GM23338 (cell line): ENCODE results near the gene LPIN1. TPM values are rescaled to one million over a fixed set of nuclear protein-coding genes. Genes with fewer than 3 reads are reported as not detected.

Experiments used
- ATAC-seq: fragments of 200-7000 bp; cut with Tn5 transposase; 3 replicates; pipeline ENCODE4 v1.9.1; 2020
- DNase-seq: peaks from one replicate; pipeline ENCODE4 v3.0.0-alpha.2; 2015; ENCODE audit warnings: low spot score
- H2AFZ ChIP-seq: fragments of 200-600 bp; sonication (generic); 2 replicates; pipeline ENCODE4 v1.8.0; 2016; ENCODE audit warnings: antibody characterized with exemption, mild to moderate bottlenecking, moderate library complexity
- H3F3A ChIP-seq: fragments of 200-600 bp; sonication (generic); replicated peaks from 2 replicates; pipeline ENCODE4 v1.8.0; 2017; ENCODE audit warnings: antibody characterized with exemption, mixed run types, low read depth
- H3K27ac ChIP-seq: fragments of 200-600 bp; sonication (generic); 2 replicates; pipeline ENCODE4 v1.6.1; 2016; ENCODE audit warnings: low read depth
- H3K27me3 ChIP-seq: fragments of 200-600 bp; sonication (generic); 2 replicates; pipeline ENCODE4 v1.8.0; 2016; ENCODE audit warnings: mild to moderate bottlenecking, mixed run types, moderate library complexity; ENCODE audit not compliant: insufficient read depth
- H3K36me3 ChIP-seq: fragments of 200-600 bp; sonication (generic); 2 replicates; pipeline ENCODE4 v1.8.0; 2016; ENCODE audit warnings: mild to moderate bottlenecking; ENCODE audit not compliant: insufficient read depth
- H3K4me1 ChIP-seq: fragments of 200-600 bp; sonication (generic); 2 replicates; pipeline ENCODE4 v1.8.0; 2016; ENCODE audit warnings: mild to moderate bottlenecking, moderate library complexity; ENCODE audit not compliant: insufficient read depth
- H3K4me2 ChIP-seq: fragments of 200-600 bp; sonication (generic); 2 replicates; pipeline ENCODE4 v1.7.1; 2017; ENCODE audit warnings: mixed run types
- H3K4me3 ChIP-seq: fragments of 200-600 bp; sonication (generic); 2 replicates; pipeline ENCODE4 v1.6.1; 2016; ENCODE audit warnings: mixed run types
- H3K79me2 ChIP-seq: fragments of 200-600 bp; sonication (generic); replicated peaks from 2 replicates; pipeline ENCODE4 v1.8.0; 2017; ENCODE audit warnings: mild to moderate bottlenecking; ENCODE audit not compliant: insufficient read depth
- H3K9me2 ChIP-seq: fragments of 200-600 bp; sonication (generic); 2 replicates; pipeline ENCODE4 v1.8.0; 2017; ENCODE audit not compliant: insufficient read depth
- H4K20me1 ChIP-seq: fragments of 200-600 bp; sonication (generic); replicated peaks from 2 replicates; pipeline ENCODE4 v1.8.0; 2017; ENCODE audit warnings: mild to moderate bottlenecking; ENCODE audit not compliant: insufficient read depth
- H3K27ac Mint-ChIP-seq: 2 replicates; pipeline ENCODE4 v1.8.0; 2020; ENCODE audit warnings: inconsistent platforms, mild to moderate bottlenecking, moderate library complexity, mixed read lengths
- H3K27me3 Mint-ChIP-seq: 3 replicates; pipeline ENCODE4 v1.8.0; 2022; ENCODE audit warnings: low read depth, mild to moderate bottlenecking, moderate library complexity, mixed read lengths, inconsistent platforms; ENCODE audit not compliant: insufficient read depth, poor library complexity
- H3K36me3 Mint-ChIP-seq: 3 replicates; pipeline ENCODE4 v1.8.0; 2021; ENCODE audit warnings: low read depth, mild to moderate bottlenecking, inconsistent platforms, moderate library complexity, mixed read lengths
- H3K4me1 Mint-ChIP-seq: 3 replicates; pipeline ENCODE4 v1.8.0; 2020; ENCODE audit warnings: mild to moderate bottlenecking, inconsistent platforms, mixed read lengths
- H3K4me3 Mint-ChIP-seq: 3 replicates; pipeline ENCODE4 v1.8.0; 2021; ENCODE audit warnings: moderate library complexity, mild to moderate bottlenecking, inconsistent platforms, mixed read lengths
- H3K9me3 Mint-ChIP-seq: 3 replicates; pipeline ENCODE4 v1.8.0; 2020; ENCODE audit warnings: moderate library complexity, mild to moderate bottlenecking, inconsistent platforms, mixed read lengths
- CREB1 ChIP-seq: fragments of 250-450 bp; sonication (Bioruptor Pico); IDR thresholded peaks from 2 replicates; pipeline ENCODE4 v1.5.0; 2020; ENCODE audit warnings: low read depth, mild to moderate bottlenecking, moderate library complexity
- EZH2 ChIP-seq: fragments of 200-600 bp; sonication (generic); IDR thresholded peaks from one replicate; pipeline ENCODE4 v1.8.0; 2017; ENCODE audit warnings: antibody characterized with exemption, mild to moderate bottlenecking, low read depth; ENCODE audit not compliant: unreplicated experiment
- NANOG ChIP-seq: IDR thresholded peaks from 2 replicates; pipeline ENCODE4 v1.6.1; 2016; ENCODE audit warnings: antibody characterized with exemption, borderline replicate concordance
- POLR2AphosphoS5 ChIP-seq: IDR thresholded peaks from 2 replicates; pipeline ENCODE4 v1.6.1; 2016; ENCODE audit warnings: antibody characterized with exemption, low read depth
- STAT1 ChIP-seq: IDR thresholded peaks from one replicate; pipeline ENCODE4 v1.6.1; 2016; ENCODE audit warnings: antibody characterized with exemption; ENCODE audit not compliant: unreplicated experiment
- ZNF331 ChIP-seq: fragments of 250-450 bp; sonication (Bioruptor Pico); IDR thresholded peaks from 2 replicates; pipeline ENCODE4 v1.5.0; 2020; ENCODE audit warnings: low read depth, mild to moderate bottlenecking, moderate library complexity
- polyA plus RNA-seq: library from polyadenylated mRNA; unstranded; fragments of >200 nt; fragmentation: Nextera tagmentation; extraction: Ambion mirVana; gene quantifications from 2 replicates; pipeline ENCODE4 v1.2.1, GENCODE V29; 2016
- total RNA-seq: library from RNA; depleted of rRNA; stranded (reverse); fragments of >200 nt; shearing (Covaris generic); gene quantifications from 2 replicates; pipeline ENCODE4 v1.2.3, GENCODE V29; 2014
- TF ChIP-seq, protein P1 (sequence below): fragments of 250-450 bp; sonication (Bioruptor Pico); IDR thresholded peaks from 2 replicates; pipeline ENCODE4 v1.5.0; 2020; ENCODE audit warnings: mild to moderate bottlenecking, moderate library complexity
- TF ChIP-seq, protein P2 (sequence below): IDR thresholded peaks from one replicate; pipeline ENCODE4 v1.6.1; 2018; ENCODE audit warnings: antibody characterized with exemption; ENCODE audit not compliant: unreplicated experiment
- TF ChIP-seq, protein P3 (sequence below), 2 experiments: fragments of 200-600 bp in 1 of 2; sonication (generic) in 1 of 2; conservative IDR thresholded peaks; 2 replicates each; pipeline versions ENCODE4 v1.5.1 to v1.6.1; 2016 to 2017; ENCODE audit warnings: antibody characterized with exemption in 2 of 2, low read depth in 2 of 2, mild to moderate bottlenecking in 2 of 2, moderate library complexity in 1 of 2

Gene LPIN1
- total and polyA plus RNA-seq, 2 experiments from 2014 or later = 4.4 to 9.5 TPM

DNA sequence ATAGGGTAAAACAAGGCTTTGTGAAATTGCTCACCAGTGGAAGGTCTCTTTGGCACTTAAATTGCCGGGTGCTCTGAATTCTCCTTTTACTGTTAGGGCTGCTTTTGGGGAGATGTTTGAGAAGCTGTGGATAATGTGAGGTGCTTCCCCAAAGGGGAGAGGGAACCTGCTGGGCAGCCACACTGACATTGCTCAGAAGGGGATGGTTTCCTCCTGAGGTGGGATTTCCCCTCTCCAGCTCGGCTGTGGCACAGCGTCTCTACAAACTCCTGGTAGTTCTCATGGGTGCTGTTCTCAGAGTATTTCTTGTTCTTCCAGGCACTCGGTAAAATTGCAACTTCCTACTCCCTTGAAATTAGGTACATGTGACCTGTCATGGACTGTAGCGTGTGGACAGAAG, 124.2 kb downstream of the LPIN1 start (continued):
- TF ChIP-seq, protein P1, sequence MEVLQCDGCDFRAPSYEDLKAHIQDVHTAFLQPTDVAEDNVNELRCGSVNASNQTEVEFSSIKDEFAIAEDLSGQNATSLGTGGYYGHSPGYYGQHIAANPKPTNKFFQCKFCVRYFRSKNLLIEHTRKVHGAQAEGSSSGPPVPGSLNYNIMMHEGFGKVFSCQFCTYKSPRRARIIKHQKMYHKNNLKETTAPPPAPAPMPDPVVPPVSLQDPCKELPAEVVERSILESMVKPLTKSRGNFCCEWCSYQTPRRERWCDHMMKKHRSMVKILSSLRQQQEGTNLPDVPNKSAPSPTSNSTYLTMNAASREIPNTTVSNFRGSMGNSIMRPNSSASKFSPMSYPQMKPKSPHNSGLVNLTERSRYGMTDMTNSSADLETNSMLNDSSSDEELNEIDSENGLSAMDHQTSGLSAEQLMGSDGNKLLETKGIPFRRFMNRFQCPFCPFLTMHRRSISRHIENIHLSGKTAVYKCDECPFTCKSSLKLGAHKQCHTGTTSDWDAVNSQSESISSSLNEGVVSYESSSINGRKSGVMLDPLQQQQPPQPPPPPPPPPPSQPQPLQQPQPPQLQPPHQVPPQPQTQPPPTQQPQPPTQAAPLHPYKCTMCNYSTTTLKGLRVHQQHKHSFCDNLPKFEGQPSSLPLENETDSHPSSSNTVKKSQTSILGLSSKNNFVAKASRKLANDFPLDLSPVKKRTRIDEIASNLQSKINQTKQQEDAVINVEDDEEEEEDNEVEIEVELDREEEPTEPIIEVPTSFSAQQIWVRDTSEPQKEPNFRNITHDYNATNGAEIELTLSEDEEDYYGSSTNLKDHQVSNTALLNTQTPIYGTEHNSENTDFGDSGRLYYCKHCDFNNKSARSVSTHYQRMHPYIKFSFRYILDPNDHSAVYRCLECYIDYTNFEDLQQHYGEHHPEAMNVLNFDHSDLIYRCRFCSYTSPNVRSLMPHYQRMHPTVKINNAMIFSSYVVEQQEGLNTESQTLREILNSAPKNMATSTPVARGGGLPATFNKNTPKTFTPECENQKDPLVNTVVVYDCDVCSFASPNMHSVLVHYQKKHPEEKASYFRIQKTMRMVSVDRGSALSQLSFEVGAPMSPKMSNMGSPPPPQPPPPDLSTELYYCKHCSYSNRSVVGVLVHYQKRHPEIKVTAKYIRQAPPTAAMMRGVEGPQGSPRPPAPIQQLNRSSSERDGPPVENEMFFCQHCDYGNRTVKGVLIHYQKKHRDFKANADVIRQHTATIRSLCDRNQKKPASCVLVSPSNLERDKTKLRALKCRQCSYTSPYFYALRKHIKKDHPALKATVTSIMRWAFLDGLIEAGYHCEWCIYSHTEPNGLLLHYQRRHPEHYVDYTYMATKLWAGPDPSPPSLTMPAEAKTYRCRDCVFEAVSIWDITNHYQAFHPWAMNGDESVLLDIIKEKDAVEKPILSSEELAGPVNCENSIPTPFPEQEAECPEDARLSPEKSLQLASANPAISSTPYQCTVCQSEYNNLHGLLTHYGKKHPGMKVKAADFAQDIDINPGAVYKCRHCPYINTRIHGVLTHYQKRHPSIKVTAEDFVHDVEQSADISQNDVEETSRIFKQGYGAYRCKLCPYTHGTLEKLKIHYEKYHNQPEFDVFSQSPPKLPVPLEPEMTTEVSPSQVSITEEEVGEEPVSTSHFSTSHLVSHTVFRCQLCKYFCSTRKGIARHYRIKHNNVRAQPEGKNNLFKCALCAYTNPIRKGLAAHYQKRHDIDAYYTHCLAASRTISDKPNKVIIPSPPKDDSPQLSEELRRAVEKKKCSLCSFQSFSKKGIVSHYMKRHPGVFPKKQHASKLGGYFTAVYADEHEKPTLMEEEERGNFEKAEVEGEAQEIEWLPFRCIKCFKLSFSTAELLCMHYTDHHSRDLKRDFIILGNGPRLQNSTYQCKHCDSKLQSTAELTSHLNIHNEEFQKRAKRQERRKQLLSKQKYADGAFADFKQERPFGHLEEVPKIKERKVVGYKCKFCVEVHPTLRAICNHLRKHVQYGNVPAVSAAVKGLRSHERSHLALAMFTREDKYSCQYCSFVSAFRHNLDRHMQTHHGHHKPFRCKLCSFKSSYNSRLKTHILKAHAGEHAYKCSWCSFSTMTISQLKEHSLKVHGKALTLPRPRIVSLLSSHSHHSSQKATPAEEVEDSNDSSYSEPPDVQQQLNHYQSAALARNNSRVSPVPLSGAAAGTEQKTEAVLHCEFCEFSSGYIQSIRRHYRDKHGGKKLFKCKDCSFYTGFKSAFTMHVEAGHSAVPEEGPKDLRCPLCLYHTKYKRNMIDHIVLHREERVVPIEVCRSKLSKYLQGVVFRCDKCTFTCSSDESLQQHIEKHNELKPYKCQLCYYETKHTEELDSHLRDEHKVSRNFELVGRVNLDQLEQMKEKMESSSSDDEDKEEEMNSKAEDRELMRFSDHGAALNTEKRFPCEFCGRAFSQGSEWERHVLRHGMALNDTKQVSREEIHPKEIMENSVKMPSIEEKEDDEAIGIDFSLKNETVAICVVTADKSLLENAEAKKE (CRISPR knock-in tag) = no peak

DNA sequence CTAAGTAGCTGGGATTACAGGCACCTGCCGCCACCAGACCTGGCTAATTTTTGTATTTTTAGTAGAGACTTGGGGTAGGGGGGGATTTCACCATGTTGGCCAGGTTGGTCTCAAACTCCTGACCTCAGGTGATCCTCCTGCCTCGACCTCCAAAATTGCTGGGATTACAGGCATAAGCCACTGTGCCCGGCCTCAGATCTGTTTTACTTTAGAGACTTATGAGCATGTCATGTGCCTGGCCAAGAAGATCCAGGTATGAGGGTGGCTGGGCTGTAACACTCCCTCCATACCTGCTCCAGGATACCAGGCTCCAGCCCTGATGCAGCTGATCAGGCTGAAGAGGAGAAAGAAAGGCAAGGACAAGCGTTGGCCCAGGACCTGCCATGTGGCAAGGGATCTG, 125.0 kb downstream of the LPIN1 start:
- H3K27ac Mint-ChIP-seq = no peak overlapping the region
- no peaks in the 10 kb centered on the region for H3K79me2 ChIP-seq
- no peak overlapping the region for H2AFZ ChIP-seq
- no peak for DNase-seq
- H4K20me1 ChIP-seq = no peaks in the 10 kb centered on the region
- H3K9me3 Mint-ChIP-seq = no peaks in the 10 kb centered on the region; the same call in 1 of the 3 replicates
- peaks cover 18% of the 10 kb centered on the region; the same call in 2 of the 3 replicates for H3K4me1 Mint-ChIP-seq
- H3K36me3 Mint-ChIP-seq = no peaks in the 10 kb centered on the region
- no peaks in the 10 kb centered on the region for H3K4me1 ChIP-seq
- no peaks in the 10 kb centered on the region for H3K36me3 ChIP-seq
- H3K4me3 Mint-ChIP-seq = no peak overlapping the region
- no peak overlapping the region for H3K4me3 ChIP-seq
- H3K27ac ChIP-seq = no peak overlapping the region
- H3K27me3 Mint-ChIP-seq = peaks cover 2% of the 10 kb centered on the region
- ATAC-seq = no peak
- peaks cover 6% of the 10 kb centered on the region; the same call in 1 of the 2 replicates for H3K9me2 ChIP-seq
- H3F3A ChIP-seq = no peaks in the 10 kb centered on the region
- H3K27me3 ChIP-seq = no peaks in the 10 kb centered on the region
- H3K4me2 ChIP-seq = no peak overlapping the region
- TF ChIP-seq, protein P2, sequence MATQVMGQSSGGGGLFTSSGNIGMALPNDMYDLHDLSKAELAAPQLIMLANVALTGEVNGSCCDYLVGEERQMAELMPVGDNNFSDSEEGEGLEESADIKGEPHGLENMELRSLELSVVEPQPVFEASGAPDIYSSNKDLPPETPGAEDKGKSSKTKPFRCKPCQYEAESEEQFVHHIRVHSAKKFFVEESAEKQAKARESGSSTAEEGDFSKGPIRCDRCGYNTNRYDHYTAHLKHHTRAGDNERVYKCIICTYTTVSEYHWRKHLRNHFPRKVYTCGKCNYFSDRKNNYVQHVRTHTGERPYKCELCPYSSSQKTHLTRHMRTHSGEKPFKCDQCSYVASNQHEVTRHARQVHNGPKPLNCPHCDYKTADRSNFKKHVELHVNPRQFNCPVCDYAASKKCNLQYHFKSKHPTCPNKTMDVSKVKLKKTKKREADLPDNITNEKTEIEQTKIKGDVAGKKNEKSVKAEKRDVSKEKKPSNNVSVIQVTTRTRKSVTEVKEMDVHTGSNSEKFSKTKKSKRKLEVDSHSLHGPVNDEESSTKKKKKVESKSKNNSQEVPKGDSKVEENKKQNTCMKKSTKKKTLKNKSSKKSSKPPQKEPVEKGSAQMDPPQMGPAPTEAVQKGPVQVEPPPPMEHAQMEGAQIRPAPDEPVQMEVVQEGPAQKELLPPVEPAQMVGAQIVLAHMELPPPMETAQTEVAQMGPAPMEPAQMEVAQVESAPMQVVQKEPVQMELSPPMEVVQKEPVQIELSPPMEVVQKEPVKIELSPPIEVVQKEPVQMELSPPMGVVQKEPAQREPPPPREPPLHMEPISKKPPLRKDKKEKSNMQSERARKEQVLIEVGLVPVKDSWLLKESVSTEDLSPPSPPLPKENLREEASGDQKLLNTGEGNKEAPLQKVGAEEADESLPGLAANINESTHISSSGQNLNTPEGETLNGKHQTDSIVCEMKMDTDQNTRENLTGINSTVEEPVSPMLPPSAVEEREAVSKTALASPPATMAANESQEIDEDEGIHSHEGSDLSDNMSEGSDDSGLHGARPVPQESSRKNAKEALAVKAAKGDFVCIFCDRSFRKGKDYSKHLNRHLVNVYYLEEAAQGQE = no peak
- no peak for TF ChIP-seq POLR2AphosphoS5
- no peak for TF ChIP-seq ZNF331 (CRISPR knock-in tag)
- no peak for TF ChIP-seq EZH2
- TF ChIP-seq STAT1 = no peak
- TF ChIP-seq CREB1 = no peak
- no peak for TF ChIP-seq NANOG
- TF ChIP-seq, protein P3, sequence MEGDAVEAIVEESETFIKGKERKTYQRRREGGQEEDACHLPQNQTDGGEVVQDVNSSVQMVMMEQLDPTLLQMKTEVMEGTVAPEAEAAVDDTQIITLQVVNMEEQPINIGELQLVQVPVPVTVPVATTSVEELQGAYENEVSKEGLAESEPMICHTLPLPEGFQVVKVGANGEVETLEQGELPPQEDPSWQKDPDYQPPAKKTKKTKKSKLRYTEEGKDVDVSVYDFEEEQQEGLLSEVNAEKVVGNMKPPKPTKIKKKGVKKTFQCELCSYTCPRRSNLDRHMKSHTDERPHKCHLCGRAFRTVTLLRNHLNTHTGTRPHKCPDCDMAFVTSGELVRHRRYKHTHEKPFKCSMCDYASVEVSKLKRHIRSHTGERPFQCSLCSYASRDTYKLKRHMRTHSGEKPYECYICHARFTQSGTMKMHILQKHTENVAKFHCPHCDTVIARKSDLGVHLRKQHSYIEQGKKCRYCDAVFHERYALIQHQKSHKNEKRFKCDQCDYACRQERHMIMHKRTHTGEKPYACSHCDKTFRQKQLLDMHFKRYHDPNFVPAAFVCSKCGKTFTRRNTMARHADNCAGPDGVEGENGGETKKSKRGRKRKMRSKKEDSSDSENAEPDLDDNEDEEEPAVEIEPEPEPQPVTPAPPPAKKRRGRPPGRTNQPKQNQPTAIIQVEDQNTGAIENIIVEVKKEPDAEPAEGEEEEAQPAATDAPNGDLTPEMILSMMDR (conservative IDR thresholded peaks at IDR 0.05; ENCODE audit: low read depth in 2 of 2) = no peak
